ENCODE data around the gene FAM107B. TPM values are rescaled to one million over a fixed set of nuclear protein-coding genes. Genes with fewer than 3 reads are reported as not detected.
"Not testable (repeated sequence)": the region's sequence is repeated elsewhere in the genome, so short reads cannot be mapped to it uniquely, and the experiment has no call there.

Gene FAM107B
- total RNA-seq, 1 donor from 2014 or later = 40.7 TPM

DNA sequence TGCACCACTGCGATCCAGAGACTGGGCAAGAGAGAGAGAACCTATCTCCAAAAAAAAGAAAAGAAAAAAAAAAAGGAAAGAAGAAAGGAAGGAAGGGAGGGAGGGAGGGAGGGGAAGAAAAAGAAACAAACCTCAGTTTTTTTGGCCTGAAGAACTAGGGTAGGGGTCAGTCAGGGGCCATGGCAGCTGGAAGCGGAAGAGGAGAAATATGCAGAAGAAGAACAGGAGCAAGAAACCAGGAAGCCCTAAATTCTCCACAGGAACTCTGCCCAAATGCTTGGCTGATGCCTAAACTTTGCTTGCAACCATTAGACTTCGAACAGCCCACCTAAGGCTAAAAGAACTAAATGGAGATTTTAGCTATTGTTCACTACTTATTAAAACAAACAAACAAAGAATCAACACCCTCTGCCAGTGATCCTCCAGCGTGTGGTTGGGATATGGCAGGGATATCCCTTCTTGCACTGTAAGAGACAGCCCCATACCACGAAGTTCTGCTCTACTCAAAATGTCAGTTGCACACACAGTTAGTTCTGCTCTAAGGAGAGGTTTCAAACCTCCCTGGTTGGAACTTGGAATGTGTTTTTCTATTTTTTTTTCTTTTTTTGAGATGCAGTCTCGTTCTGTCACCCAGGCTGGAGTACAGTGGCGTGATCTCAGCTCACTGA is 139.5 kb downstream of the FAM107B start:
- Mint-ChIP-seq H3K4me3 (ENCODE audit: unreplicated experiment) (no peak overlapping the region), H3K36me3 (ENCODE audit: unreplicated experiment) (no peaks in the 10 kb centered on the region), H3K27me3 (ENCODE audit: unreplicated experiment) (peaks cover 17% of the 10 kb centered on the region), H3K9me3 (ENCODE audit: unreplicated experiment) (no peaks in the 10 kb centered on the region), H3K4me1 (ENCODE audit: unreplicated experiment) (no peaks in the 10 kb centered on the region), H3K27ac (ENCODE audit: unreplicated experiment) (no peak overlapping the region)
- DNase-seq (ENCODE audit: extremely low spot score, unreplicated experiment) = no peak
- TF ChIP-seq, protein P1, sequence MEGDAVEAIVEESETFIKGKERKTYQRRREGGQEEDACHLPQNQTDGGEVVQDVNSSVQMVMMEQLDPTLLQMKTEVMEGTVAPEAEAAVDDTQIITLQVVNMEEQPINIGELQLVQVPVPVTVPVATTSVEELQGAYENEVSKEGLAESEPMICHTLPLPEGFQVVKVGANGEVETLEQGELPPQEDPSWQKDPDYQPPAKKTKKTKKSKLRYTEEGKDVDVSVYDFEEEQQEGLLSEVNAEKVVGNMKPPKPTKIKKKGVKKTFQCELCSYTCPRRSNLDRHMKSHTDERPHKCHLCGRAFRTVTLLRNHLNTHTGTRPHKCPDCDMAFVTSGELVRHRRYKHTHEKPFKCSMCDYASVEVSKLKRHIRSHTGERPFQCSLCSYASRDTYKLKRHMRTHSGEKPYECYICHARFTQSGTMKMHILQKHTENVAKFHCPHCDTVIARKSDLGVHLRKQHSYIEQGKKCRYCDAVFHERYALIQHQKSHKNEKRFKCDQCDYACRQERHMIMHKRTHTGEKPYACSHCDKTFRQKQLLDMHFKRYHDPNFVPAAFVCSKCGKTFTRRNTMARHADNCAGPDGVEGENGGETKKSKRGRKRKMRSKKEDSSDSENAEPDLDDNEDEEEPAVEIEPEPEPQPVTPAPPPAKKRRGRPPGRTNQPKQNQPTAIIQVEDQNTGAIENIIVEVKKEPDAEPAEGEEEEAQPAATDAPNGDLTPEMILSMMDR (IDR thresholded peaks at IDR 0.05) = no peak

DNA sequence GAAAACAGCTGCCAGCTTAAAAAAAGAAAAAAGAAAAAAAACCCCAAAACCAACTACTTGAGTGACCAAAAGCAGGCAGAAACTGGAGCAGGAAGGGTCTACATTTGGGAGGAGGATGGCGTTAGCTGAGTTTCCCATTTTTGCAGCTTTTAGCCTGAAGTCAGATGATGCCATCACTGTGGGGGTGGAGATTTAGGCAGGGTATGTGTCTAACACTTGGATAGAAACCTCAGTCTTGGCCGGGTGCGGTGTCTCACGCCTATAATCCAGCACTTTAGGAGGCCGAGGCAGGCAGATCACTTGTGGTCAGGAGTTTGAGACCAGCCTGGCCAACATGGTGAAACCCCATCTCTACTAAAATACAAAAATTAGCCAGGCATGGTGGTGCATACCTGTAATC is 140.1 kb downstream of the FAM107B start:
- not testable (repeated sequence) for H3K36me3 Mint-ChIP-seq (ENCODE audit: unreplicated experiment); H3K4me3 Mint-ChIP-seq (ENCODE audit: unreplicated experiment); H3K27ac Mint-ChIP-seq (ENCODE audit: unreplicated experiment); H3K4me1 Mint-ChIP-seq (ENCODE audit: unreplicated experiment); DNase-seq (ENCODE audit: extremely low spot score, unreplicated experiment); H3K9me3 Mint-ChIP-seq (ENCODE audit: unreplicated experiment)
- peaks cover 13% of the 10 kb centered on the region for H3K27me3 Mint-ChIP-seq (ENCODE audit: unreplicated experiment)

GRCh38 chr10:14625765-14626525 is 148.8 kb downstream of the FAM107B start:
- Mint-ChIP-seq H3K27ac (ENCODE audit: unreplicated experiment) (no peak overlapping the region), H3K36me3 (ENCODE audit: unreplicated experiment) (no peaks in the 10 kb centered on the region), H3K9me3 (ENCODE audit: unreplicated experiment) (no peaks in the 10 kb centered on the region), H3K27me3 (ENCODE audit: unreplicated experiment) (peaks cover 5% of the 10 kb centered on the region), H3K4me3 (ENCODE audit: unreplicated experiment) (no peak overlapping the region), H3K4me1 (ENCODE audit: unreplicated experiment) (peaks cover 12% of the 10 kb centered on the region)
- no peak for DNase-seq (ENCODE audit: extremely low spot score, unreplicated experiment)
- TF ChIP-seq, protein P1 (IDR thresholded peaks at IDR 0.05) = no peak

DNA sequence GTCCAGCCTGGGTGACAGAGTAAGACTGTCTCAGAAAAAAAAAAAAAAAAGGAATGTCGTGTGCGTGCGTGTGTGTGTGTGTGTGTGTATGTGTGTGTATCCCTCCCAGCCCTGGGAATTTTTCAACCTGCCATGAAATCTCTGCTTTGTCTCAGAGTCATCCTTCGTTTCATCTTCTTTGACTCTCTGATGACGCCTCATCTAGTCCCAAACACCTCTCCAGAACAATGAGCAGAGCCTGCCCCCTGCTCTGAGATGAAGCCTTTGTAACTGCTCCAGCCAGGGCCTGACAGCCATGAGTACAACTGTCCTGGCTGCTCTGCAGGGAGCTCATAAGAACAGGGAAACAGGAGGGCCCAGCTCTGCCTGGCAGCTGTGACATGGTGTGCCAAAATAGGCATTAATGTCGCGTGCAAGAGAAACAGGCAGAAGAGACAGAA is 149.5 kb downstream of the FAM107B start:
- peaks cover 16% of the 10 kb centered on the region for H3K4me1 Mint-ChIP-seq (ENCODE audit: unreplicated experiment)
- H3K27me3 Mint-ChIP-seq (ENCODE audit: unreplicated experiment) = peaks cover 5% of the 10 kb centered on the region

DNA sequence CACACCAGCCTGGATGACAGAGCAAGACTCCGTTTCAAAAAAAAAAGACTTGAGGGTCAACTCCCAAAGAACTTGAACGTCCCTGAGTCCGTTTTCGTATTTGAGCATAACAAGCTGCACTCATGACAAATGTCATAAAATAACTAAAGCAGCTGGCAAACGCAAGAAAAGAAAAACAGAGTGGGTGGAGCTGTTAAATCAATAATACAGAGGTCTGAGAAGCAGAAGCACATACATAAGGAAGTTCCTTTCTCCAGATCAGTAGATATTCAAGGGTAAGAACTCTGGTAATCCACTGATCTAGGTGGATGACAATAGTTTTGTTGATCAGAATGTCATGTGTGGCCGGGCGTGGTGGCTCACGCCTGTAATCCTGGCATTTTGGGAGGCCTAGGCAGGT is 150.1 kb downstream of the FAM107B start:
- peaks cover 16% of the 10 kb centered on the region for H3K4me1 Mint-ChIP-seq (ENCODE audit: unreplicated experiment)
- no peak overlapping the region for H3K4me3 Mint-ChIP-seq (ENCODE audit: unreplicated experiment)
- peaks cover 5% of the 10 kb centered on the region for H3K27me3 Mint-ChIP-seq (ENCODE audit: unreplicated experiment)
- no peak for DNase-seq (ENCODE audit: extremely low spot score, unreplicated experiment)
- no peaks in the 10 kb centered on the region for H3K9me3 Mint-ChIP-seq (ENCODE audit: unreplicated experiment)
- no peaks in the 10 kb centered on the region for H3K36me3 Mint-ChIP-seq (ENCODE audit: unreplicated experiment)
- H3K27ac Mint-ChIP-seq (ENCODE audit: unreplicated experiment) = no peak overlapping the region
- TF ChIP-seq, protein P1 (IDR thresholded peaks at IDR 0.05) = no peak

More for the DNA sequence above, 149.5 kb downstream of the FAM107B start:
- Mint-ChIP-seq H3K36me3 (ENCODE audit: unreplicated experiment) (no peaks in the 10 kb centered on the region), H3K9me3 (ENCODE audit: unreplicated experiment) (no peaks in the 10 kb centered on the region), H3K4me3 (ENCODE audit: unreplicated experiment) (no peak overlapping the region), H3K27ac (ENCODE audit: unreplicated experiment) (no peak overlapping the region)
- DNase-seq (ENCODE audit: extremely low spot score, unreplicated experiment) = no peak
- TF ChIP-seq, protein P1 (IDR thresholded peaks at IDR 0.05) = no peak
